A673 (cell line): ENCODE results near the gene SRP9. TPM values are rescaled to one million over a fixed set of nuclear protein-coding genes. Genes with fewer than 3 reads are reported as not detected.
"Not testable (repeated sequence)": the region's sequence is repeated elsewhere in the genome, so short reads cannot be mapped to it uniquely, and the experiment has no call there.

Source experiments
- BruUV-seq: library from RNA; stranded (reverse); fragments of 400-500 nt; replicated peaks from 2 replicates; lab custom pipeline; 2021; lab: Mats Ljungman, UMichigan
- CTCF ChIA-PET: fragments of 300-600 bp; sonication (Branson Sonifier 250); formaldehyde crosslinking; loops from one replicate; lab custom pipeline; 2022; ENCODE audit warnings: antibody characterized with exemption; lab: Charles Lee
- POLR2A ChIA-PET: fragments of 300-600 bp; sonication (Branson Sonifier 250); formaldehyde crosslinking; loops from one replicate; lab custom pipeline; 2022; ENCODE audit warnings: antibody characterized with exemption; ENCODE audit not compliant: low non-redundant PET; lab: Charles Lee
- DNase-seq: peaks from one replicate; pipeline ENCODE4 v3.0.0-alpha.2; 2015; ENCODE audit warnings: low spot score
- H3K27ac ChIP-seq: fragments of 200-600 bp; sonication (generic); 2 replicates; pipeline ENCODE4 v1.5.1; 2016; ENCODE audit warnings: mixed run types, low read depth, mild to moderate bottlenecking, mixed read lengths, antibody characterized with exemption, low read length; ENCODE audit not compliant: poor library complexity, severe bottlenecking
- H3K27me3 ChIP-seq: fragments of 200-600 bp; sonication (generic); replicated peaks from 2 replicates; pipeline ENCODE4 v1.6.1; 2017; ENCODE audit warnings: mixed run types, low read depth, mild to moderate bottlenecking, mixed read lengths, antibody characterized with exemption, low read length; ENCODE audit not compliant: insufficient read depth, poor library complexity
- H3K36me3 ChIP-seq: fragments of 200-600 bp; sonication (generic); 2 replicates; pipeline ENCODE4 v1.6.1; 2016; ENCODE audit warnings: mixed run types, mild to moderate bottlenecking, mixed read lengths, antibody characterized with exemption, low read length; ENCODE audit not compliant: insufficient read depth, poor library complexity, severe bottlenecking
- H3K4me1 ChIP-seq: fragments of 200-600 bp; sonication (generic); 2 replicates; pipeline ENCODE4 v1.6.1; 2017; ENCODE audit warnings: mixed run types, mild to moderate bottlenecking, mixed read lengths, antibody characterized with exemption, low read length; ENCODE audit not compliant: insufficient read depth, poor library complexity, severe bottlenecking
- H3K4me3 ChIP-seq: fragments of 200-600 bp; sonication (generic); 2 replicates; pipeline ENCODE4 v1.5.1; 2016; ENCODE audit warnings: low read depth, mixed run types, mild to moderate bottlenecking, mixed read lengths, low read length; ENCODE audit not compliant: poor library complexity, severe bottlenecking
- H3K9me3 ChIP-seq: fragments of 200-600 bp; sonication (generic); 2 replicates; pipeline ENCODE4 v1.6.1; 2016; ENCODE audit warnings: mixed run types, low read depth, mild to moderate bottlenecking, mixed read lengths, antibody characterized with exemption, low read length; ENCODE audit not compliant: poor library complexity, severe bottlenecking
- CTCF ChIP-seq: fragments of 300-800, 200-600 bp; sonication (generic); conservative IDR thresholded peaks from 2 replicates; pipeline ENCODE4 v1.5.1; 2017; ENCODE audit warnings: low read depth, mild to moderate bottlenecking, antibody characterized with exemption, low read length, moderate library complexity, mixed read lengths
- EZH2 ChIP-seq: fragments of 200-600 bp; sonication (generic); IDR thresholded peaks from 2 replicates; pipeline ENCODE4 v1.6.1; 2017; ENCODE audit warnings: borderline replicate concordance, low read depth, mild to moderate bottlenecking, mixed read lengths, antibody characterized with exemption, low read length; ENCODE audit not compliant: poor library complexity, severe bottlenecking
- intact Hi-C: fragments of 100-400 bp; cut with micrococcal nuclease; formaldehyde crosslinking; loops from one replicate; pipeline ENCODE4 v1.10.0; 2022; ENCODE audit not compliant: unreplicated experiment
- total RNA-seq: library from RNA; stranded (reverse); gene quantifications from 2 replicates; pipeline ENCODE4 v1.2.3, GENCODE V29; 2021

Gene SRP9
- total RNA-seq, 1 experiment from 2014 or later: 486 TPM

GRCh38 chr1:225760531-225760930 is 17.1 kb upstream of the SRP9 start:
- ChIA-PET CTCF (no interaction called here), POLR2A (no interaction called here)
- no peaks in the 10 kb centered on the region for H3K9me3 ChIP-seq
- intact Hi-C loops: no loop called here
- H3K4me1 ChIP-seq: peaks cover 5% of the 10 kb centered on the region
- H3K27me3 ChIP-seq: no peaks in the 10 kb centered on the region
- TF ChIP-seq EZH2 (no peak), CTCF (no peak)
- H3K27ac ChIP-seq: no peak overlapping the region
- DNase-seq: no peak
- no peak overlapping the region for H3K4me3 ChIP-seq
- H3K36me3 ChIP-seq: no peaks in the 10 kb centered on the region
- BruUV-seq: no TSS peak

- BruUV-seq, H3K27me3 ChIP-seq, CTCF ChIA-PET, H3K9me3 ChIP-seq, H3K27ac ChIP-seq, intact Hi-C loops, H3K4me3 ChIP-seq, POLR2A ChIA-PET, H3K4me1 ChIP-seq, DNase-seq, H3K36me3 ChIP-seq: not testable (repeated sequence)
Observed at GRCh38 chr1:225761395-225761794, 16.2 kb upstream of the SRP9 start.

- ChIA-PET CTCF (interaction anchor here (0.6 kb wide), 1 partner anchor 16 kb away, joined by 3 read pairs; the partner anchor contains the start of gene SRP9), POLR2A (no interaction called here)
- TF ChIP-seq CTCF (no peak), EZH2 (no peak)
- no peak for DNase-seq
- Histone ChIP-seq H3K36me3 (no peaks in the 10 kb centered on the region), H3K27ac (no peak overlapping the region), H3K9me3 (no peaks in the 10 kb centered on the region), H3K4me3 (no peak overlapping the region), H3K27me3 (no peaks in the 10 kb centered on the region), H3K4me1 (peaks cover 10% of the 10 kb centered on the region)
- no TSS peak for BruUV-seq
- intact Hi-C loops: no loop called here
Observed at GRCh38 chr1:225762002-225762441, 15.6 kb upstream of the SRP9 start.

GRCh38 chr1:225762444-225762843 is 15.2 kb upstream of the SRP9 start:
- no peak overlapping the region for H3K27ac ChIP-seq
- no peak overlapping the region for H3K4me3 ChIP-seq
- BruUV-seq: no TSS peak
- intact Hi-C loops: no loop called here
- CTCF ChIA-PET: interaction anchor here (0.6 kb wide), 2 partner anchors 15 to 16 kb away, joined by 3 to 4 read pairs; partner anchors contain the start of gene SRP9
- DNase-seq: no peak
- TF ChIP-seq EZH2 (no peak), CTCF (no peak)
- no peaks in the 10 kb centered on the region for H3K27me3 ChIP-seq
- H3K9me3 ChIP-seq: no peaks in the 10 kb centered on the region
- H3K4me1 ChIP-seq: peaks cover 14% of the 10 kb centered on the region
- POLR2A ChIA-PET: no interaction called here
- H3K36me3 ChIP-seq: no peaks in the 10 kb centered on the region
